Neural cell (in vitro differentiated cells): ENCODE data around the gene KPRP. TPM values are rescaled to one million over a fixed set of nuclear protein-coding genes. Genes with fewer than 3 reads are reported as not detected.

Experiments
- H2AFZ ChIP-seq: fragments of 200-600, 300-800 bp; sonication (generic), shearing (Covaris generic); 2 replicates; pipeline ENCODE4 v1.6.0; 2014; ENCODE audit warnings: low read depth, mild to moderate bottlenecking, antibody characterized with exemption, low read length, moderate library complexity
- H3F3A ChIP-seq: fragments of 200-600 bp; shearing (Covaris generic); 2 replicates; pipeline ENCODE4 v1.6.1; 2016; ENCODE audit warnings: mild to moderate bottlenecking, moderate library complexity, mixed read lengths, antibody characterized with exemption, low read length; ENCODE audit not compliant: insufficient read depth, poor library complexity, severe bottlenecking
- H3K27ac ChIP-seq: fragments of 200-600, 300-800 bp; sonication (generic), shearing (Covaris generic); 2 replicates; pipeline ENCODE4 v1.5.1; 2014; ENCODE audit warnings: mild to moderate bottlenecking, low read length, moderate library complexity
- H3K27me3 ChIP-seq: fragments of 300-800, 200-600 bp; sonication (generic), shearing (Covaris generic); 2 replicates; pipeline ENCODE4 v1.6.0; 2014; ENCODE audit warnings: mild to moderate bottlenecking, low read depth, low read length, moderate library complexity; ENCODE audit not compliant: insufficient read depth
- H3K36me3 ChIP-seq: fragments of 300-800, 200-600 bp; sonication (generic), shearing (Covaris generic); 2 replicates; pipeline ENCODE4 v1.5.1; 2014; ENCODE audit warnings: mild to moderate bottlenecking, antibody characterized with exemption, low read length, moderate library complexity; ENCODE audit not compliant: insufficient read depth
- H3K4me2 ChIP-seq: fragments of 300-800, 200-600 bp; sonication (generic), shearing (Covaris generic); 2 replicates; pipeline ENCODE4 v1.6.0; 2014; ENCODE audit warnings: mild to moderate bottlenecking, low read length
- H3K4me3 ChIP-seq: fragments of 300-800, 200-600 bp; sonication (generic), shearing (Covaris generic); 2 replicates; pipeline ENCODE4 v1.5.1; 2014; ENCODE audit warnings: mild to moderate bottlenecking, low read length, moderate library complexity
- H3K79me2 ChIP-seq: fragments of 200-600 bp; shearing (Covaris generic); replicated peaks from 2 replicates; pipeline ENCODE4 v1.6.0; 2014; ENCODE audit warnings: mild to moderate bottlenecking, low read length, moderate library complexity; ENCODE audit not compliant: insufficient read depth
- H3K9ac ChIP-seq: fragments of 300-800, 200-600 bp; sonication (generic), shearing (Covaris generic); 2 replicates; pipeline ENCODE4 v1.6.1; 2016; ENCODE audit warnings: mild to moderate bottlenecking, low read length, mixed read lengths
- H3K9me2 ChIP-seq: fragments of 200-600 bp; shearing (Covaris generic); 2 replicates; pipeline ENCODE4 v1.6.1; 2016; ENCODE audit warnings: mild to moderate bottlenecking, low read length, mixed read lengths; ENCODE audit not compliant: insufficient read depth
- H3K9me3 ChIP-seq: fragments of 200-600, 300-800 bp; sonication (generic), shearing (Covaris generic); 2 replicates; pipeline ENCODE4 v1.6.1; 2016; ENCODE audit warnings: mild to moderate bottlenecking, mixed run types, low read length, moderate library complexity, mixed read lengths
- H4K20me1 ChIP-seq: fragments of 200-600 bp; shearing (Covaris generic); 2 replicates; pipeline ENCODE4 v1.6.1; 2016; ENCODE audit warnings: mild to moderate bottlenecking, mixed run types; ENCODE audit not compliant: insufficient read depth
- CTCF ChIP-seq: fragments of 450-650 bp; IDR thresholded peaks from 2 replicates; pipeline ENCODE4 v1.5.1; 2014; ENCODE audit warnings: antibody characterized with exemption, mild to moderate bottlenecking, moderate library complexity; ENCODE audit not compliant: poor library complexity, severe bottlenecking
- EP300 ChIP-seq: fragments of 450-650 bp; conservative IDR thresholded peaks from 2 replicates; pipeline ENCODE4 v1.6.1; 2014; ENCODE audit warnings: antibody characterized with exemption, mild to moderate bottlenecking, moderate library complexity; ENCODE audit not compliant: poor library complexity, severe bottlenecking
- EZH2 ChIP-seq: fragments of 200-600, 300-800 bp; shearing (Covaris generic), sonication (generic); IDR thresholded peaks from 2 replicates; pipeline ENCODE4 v1.6.1; 2014; ENCODE audit warnings: antibody characterized with exemption, low read length, borderline replicate concordance, mild to moderate bottlenecking; ENCODE audit not compliant: insufficient read depth, poor library complexity, severe bottlenecking
- MXI1 ChIP-seq: fragments of 450-650 bp; conservative IDR thresholded peaks from 2 replicates; pipeline ENCODE4 v1.6.1; 2014; ENCODE audit warnings: antibody characterized with exemption, mild to moderate bottlenecking; ENCODE audit not compliant: poor library complexity, severe bottlenecking
- POLR2AphosphoS5 ChIP-seq: IDR thresholded peaks from 2 replicates; pipeline ENCODE4 v1.6.1; 2012
- RAD21 ChIP-seq: fragments of 450-650 bp; conservative IDR thresholded peaks from 2 replicates; pipeline ENCODE4 v1.6.1; 2014; ENCODE audit warnings: antibody characterized with exemption, mild to moderate bottlenecking, moderate library complexity
- SMC3 ChIP-seq: fragments of 450-650 bp; conservative IDR thresholded peaks from 2 replicates; pipeline ENCODE4 v1.6.1; 2014; ENCODE audit warnings: antibody characterized with exemption, mild to moderate bottlenecking, moderate library complexity; ENCODE audit not compliant: poor library complexity
- TAF1 ChIP-seq: IDR thresholded peaks from 2 replicates; pipeline ENCODE4 v1.6.1; 2012; ENCODE audit warnings: low read depth
- polyA plus RNA-seq: library from polyadenylated mRNA; depleted of rRNA; stranded (reverse); fragments of >200 nt; gene quantifications from 2 replicates; pipeline ENCODE4 v1.2.3, GENCODE V29; 2014
- TF ChIP-seq, protein P1 (sequence below): IDR thresholded peaks from 2 replicates; pipeline ENCODE4 v1.6.1; 2012; ENCODE audit warnings: borderline replicate concordance

The KPRP gene
- polyA plus RNA-seq, 1 donor from 2014 or later = not detected

DNA sequence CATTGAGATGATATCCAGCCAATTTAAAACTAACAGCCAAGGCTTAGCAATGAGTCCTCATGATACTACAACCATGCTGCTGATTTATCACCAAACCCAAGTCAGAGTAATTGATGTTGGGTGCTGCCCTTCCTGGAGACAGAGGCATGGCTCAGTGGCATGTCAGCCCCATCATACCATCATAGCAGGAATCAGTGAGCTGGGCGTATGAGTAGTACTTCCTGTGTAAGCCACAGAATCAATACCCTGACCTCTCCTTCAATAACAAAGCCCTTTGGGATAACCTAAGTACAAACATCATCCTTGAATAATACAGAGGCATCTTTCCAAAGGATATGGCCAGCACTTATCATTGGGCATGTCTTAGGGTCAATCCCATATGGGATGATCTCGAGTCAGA is 25.3 kb downstream of the KPRP start:
- no peaks in the 10 kb centered on the region for H3K36me3 ChIP-seq
- no peak overlapping the region for H3K4me2 ChIP-seq
- no peaks in the 10 kb centered on the region for H3K27me3 ChIP-seq
- H3F3A ChIP-seq = no peaks in the 10 kb centered on the region
- no peaks in the 10 kb centered on the region for H3K9me3 ChIP-seq
- H2AFZ ChIP-seq = no peak overlapping the region
- no peak overlapping the region for H3K9ac ChIP-seq
- H3K9me2 ChIP-seq = no peaks in the 10 kb centered on the region
- H4K20me1 ChIP-seq = no peaks in the 10 kb centered on the region
- no peak overlapping the region for H3K27ac ChIP-seq
- TF ChIP-seq MXI1 (no peak), CTCF (no peak), POLR2AphosphoS5 (no peak), EP300 (no peak), SMC3 (no peak), RAD21 (no peak), EZH2 (no peak)
- H3K79me2 ChIP-seq = no peaks in the 10 kb centered on the region
- no peak overlapping the region for H3K4me3 ChIP-seq

DNA sequence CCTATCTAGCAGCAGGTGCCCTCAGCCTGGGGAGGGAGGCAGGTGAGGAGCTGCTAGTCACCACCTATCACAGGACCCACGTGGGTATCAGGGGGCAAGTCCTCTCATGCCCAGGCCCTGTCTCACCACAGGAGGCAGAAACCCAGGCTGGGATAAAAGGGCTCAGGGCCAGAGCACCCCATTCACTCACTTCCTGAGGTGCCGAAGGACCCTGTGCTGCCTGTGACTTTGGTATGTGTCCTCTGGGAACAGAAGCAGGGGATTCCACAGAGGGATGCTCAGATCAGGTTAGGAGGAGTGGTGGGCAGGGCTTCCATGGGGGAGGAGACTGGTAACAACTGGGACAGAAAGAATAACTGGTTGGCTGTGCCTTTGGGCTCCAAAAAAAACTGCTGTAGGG is 28.3 kb downstream of the KPRP start, which contains the start of gene LCE1E:
LCE1E (plus strand) TSS at position 181 of the 400 bp plus-strand sequence. CDS start 1,043 bp downstream, outside the sequence.
- Histone ChIP-seq H3K27me3 (no peaks in the 10 kb centered on the region), H2AFZ (no peak within 1 kb of the TSS), H3K27ac (no peak within 1 kb of the TSS), H4K20me1 (no peaks in the 10 kb centered on the region), H3K9me2 (no peaks in the 10 kb centered on the region), H3K36me3 (no peaks in the 10 kb centered on the region), H3K4me2 (no peak within 1 kb of the TSS), H3K9ac (no peak within 1 kb of the TSS), H3K9me3 (no peaks in the 10 kb centered on the region), H3K4me3 (no peak within 1 kb of the TSS), H3K79me2 (no peaks in the 10 kb centered on the region), H3F3A (no peaks in the 10 kb centered on the region)
- TF ChIP-seq TAF1 = no peak
- TF ChIP-seq EZH2 = no peak
- TF ChIP-seq CTCF = no peak
- TF ChIP-seq POLR2AphosphoS5 = no peak
- TF ChIP-seq, protein P1, sequence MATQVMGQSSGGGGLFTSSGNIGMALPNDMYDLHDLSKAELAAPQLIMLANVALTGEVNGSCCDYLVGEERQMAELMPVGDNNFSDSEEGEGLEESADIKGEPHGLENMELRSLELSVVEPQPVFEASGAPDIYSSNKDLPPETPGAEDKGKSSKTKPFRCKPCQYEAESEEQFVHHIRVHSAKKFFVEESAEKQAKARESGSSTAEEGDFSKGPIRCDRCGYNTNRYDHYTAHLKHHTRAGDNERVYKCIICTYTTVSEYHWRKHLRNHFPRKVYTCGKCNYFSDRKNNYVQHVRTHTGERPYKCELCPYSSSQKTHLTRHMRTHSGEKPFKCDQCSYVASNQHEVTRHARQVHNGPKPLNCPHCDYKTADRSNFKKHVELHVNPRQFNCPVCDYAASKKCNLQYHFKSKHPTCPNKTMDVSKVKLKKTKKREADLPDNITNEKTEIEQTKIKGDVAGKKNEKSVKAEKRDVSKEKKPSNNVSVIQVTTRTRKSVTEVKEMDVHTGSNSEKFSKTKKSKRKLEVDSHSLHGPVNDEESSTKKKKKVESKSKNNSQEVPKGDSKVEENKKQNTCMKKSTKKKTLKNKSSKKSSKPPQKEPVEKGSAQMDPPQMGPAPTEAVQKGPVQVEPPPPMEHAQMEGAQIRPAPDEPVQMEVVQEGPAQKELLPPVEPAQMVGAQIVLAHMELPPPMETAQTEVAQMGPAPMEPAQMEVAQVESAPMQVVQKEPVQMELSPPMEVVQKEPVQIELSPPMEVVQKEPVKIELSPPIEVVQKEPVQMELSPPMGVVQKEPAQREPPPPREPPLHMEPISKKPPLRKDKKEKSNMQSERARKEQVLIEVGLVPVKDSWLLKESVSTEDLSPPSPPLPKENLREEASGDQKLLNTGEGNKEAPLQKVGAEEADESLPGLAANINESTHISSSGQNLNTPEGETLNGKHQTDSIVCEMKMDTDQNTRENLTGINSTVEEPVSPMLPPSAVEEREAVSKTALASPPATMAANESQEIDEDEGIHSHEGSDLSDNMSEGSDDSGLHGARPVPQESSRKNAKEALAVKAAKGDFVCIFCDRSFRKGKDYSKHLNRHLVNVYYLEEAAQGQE = no peak
- TF ChIP-seq SMC3 = no peak
- no peak for TF ChIP-seq MXI1
- TF ChIP-seq RAD21 = no peak
- TF ChIP-seq EP300 = no peak
